Hematopoietic multipotent progenitor cell treated with erythropoietin and hydrocortisone succinate and interleukin-3 and kit ligand, for 17 days (in vitro differentiated cells): ENCODE data around the gene EXOSC9.

Source experiments
- DNase-seq: peaks from one replicate; pipeline ENCODE4 v3.0.0-alpha.2; 2015; ENCODE audit warnings: low spot score

Gene EXOSC9

DNA sequence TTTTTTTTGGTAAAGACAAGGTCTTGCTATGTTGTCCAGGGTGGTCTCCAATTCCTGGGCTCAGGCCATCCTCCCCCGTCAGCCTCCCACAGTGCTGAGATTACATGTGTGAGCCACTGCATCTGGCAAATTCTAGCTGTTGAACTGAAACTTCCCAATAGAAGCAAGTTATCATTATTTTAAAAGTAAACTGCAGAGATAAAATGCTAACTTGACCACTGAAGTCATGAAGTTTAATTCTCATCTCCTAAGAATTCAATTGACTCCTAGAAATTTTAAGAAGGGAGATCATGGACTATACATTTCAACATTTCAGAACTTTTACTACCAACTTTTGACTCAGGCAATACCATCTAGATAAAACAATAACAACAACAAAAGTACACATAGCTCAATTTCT, 11.7 kb upstream of the EXOSC9 start:
- no peak for DNase-seq

DNA sequence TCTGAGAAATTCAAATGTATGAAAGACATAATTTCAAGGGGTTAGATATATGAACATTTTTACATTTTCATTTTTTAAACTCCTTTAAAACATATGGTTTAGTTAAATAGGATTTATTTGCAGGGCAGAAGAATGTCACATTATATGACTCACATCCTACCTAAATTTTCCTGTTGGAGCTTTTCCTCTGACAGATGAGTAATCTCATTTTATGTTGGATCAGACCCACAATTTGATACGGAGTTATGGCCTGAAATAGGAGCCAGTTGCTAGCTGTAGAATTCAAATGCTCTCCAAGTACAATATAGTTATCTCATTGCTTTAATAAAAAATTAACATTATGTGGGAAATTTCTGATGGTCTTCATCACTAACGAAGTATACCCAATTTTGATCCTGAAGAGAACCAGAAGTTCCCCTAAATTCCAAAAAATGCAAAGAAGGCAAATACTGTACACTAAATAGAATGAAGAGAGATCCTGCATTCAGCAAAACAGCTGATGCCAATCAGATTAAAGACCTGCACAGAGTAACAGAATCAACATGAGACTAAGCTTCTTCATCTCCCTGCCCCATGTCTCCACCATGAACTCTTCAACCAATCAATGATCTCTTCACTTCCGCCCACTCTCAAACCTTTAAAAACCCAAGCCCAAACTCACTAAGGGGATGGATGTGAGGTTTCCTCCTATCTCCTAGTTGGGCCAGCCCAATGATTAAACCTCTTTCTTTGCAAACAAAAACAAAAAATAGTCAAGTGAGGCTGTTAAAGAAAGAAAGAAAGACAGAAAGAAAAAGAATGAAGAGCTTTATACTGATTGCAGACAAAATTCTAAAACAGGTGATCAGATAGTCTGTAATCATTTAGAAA, 10.9 kb upstream of the EXOSC9 start:
- DNase-seq = peak; percentile 36

DNA sequence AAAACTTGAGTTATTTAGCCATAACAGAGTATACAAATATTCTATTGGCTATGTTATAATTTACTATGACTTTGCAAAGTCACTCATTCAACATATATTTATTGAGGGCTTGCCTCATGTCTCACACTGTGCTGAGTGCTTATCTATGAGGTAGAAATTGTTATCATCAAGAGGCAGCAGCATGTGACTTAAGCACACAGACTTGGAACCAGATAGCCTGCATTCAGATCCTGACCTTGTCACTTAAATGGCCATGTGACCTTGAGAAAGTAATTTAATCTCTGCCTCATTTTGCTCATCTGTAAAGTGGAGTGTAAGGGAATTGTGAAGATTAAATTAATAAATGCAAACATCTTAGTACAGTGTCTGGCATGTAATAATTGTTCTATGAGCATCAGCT, 10.1 kb upstream of the EXOSC9 start:
- DNase-seq = peak; percentile 72

DNA sequence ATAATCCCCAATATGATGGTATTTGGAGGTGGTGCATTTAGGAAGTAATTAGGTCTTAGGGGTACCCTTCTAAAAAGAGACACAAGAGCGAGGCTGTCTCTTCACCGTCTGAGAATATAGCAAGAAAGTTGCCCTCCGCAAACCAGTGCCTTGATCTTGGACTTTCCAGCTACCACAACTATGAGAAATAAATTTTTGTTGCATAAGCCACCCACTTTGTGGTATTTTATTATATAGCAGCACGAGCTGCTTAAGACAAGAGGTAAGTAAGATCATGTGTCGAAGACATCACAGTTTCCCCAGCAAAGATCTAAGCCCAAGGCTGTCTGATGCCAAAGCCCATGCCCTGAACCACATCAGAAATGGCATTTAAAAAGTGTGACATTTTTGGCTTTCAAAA, 9.6 kb upstream of the EXOSC9 start:
- DNase-seq = no peak

DNA sequence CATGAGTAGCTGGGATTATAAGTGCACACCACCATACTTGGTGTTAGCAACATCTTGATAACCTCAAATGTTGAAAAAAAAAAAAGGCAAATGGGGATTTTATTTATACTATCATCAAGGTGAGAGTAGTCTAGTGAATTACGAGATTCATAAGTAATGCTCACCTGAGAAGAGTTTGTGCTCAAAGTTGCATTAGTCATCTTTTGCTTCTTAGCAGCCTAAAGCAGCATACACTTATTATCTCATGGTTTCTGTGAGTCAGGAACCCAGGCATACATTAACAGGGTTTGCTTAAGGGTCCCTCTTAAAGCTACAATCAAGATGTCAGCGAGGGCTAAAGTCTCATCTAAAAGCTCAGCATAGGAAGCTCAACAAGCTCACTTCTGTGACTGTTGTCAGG, 8.2 kb upstream of the EXOSC9 start:
- peak; percentile 26 for DNase-seq

DNA sequence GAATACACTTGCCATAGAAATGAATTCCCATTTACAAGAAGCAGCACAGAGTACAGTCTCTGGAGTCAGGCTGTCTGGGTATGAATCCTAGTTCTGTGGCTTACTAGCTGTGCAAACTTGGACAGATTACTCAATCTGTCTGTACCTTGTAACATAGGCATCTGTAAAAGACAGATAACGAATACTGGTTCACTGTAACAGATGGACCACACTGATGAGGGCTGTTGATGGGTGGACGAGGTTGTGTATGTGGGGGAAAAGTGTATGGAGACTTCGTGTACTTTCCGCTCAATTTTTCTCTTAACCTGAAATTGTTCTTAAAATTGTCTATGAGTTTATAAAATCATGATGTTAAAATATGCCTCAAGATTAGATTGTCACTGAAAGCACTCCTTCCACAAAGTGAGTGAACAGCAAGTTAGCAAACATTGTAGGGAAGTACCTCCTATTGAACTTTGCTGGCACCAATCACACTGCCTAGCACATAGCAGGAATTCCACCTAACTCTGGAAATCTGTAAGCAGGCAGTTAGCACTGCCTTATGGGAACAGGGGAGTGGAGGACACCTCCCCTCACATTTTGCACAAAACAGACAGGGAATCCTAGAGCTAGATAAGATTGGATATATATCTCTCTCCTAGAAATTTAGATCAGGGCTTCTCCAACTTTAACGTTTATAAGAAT, 6.5 kb upstream of the EXOSC9 start:
- peak; percentile 69 for DNase-seq

DNA sequence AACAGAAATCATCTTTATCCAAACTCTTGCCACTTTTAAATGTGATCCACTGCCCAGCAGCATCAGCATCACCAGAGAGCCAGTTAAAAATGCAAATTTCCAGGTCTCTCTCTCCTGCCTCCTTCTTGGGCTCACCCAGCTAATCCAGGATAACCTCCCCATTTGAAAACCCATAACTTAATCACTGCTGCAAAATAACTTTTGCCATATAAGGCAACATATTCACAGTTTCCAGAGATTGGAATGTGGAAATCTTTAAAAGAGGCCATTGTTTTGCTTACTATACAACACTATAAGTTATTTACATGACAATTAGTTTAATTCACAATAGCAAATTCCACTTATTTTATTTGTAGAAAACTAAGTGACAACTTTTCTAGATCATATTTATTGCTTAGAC, 4.8 kb upstream of the EXOSC9 start:
- DNase-seq = no peak

DNA sequence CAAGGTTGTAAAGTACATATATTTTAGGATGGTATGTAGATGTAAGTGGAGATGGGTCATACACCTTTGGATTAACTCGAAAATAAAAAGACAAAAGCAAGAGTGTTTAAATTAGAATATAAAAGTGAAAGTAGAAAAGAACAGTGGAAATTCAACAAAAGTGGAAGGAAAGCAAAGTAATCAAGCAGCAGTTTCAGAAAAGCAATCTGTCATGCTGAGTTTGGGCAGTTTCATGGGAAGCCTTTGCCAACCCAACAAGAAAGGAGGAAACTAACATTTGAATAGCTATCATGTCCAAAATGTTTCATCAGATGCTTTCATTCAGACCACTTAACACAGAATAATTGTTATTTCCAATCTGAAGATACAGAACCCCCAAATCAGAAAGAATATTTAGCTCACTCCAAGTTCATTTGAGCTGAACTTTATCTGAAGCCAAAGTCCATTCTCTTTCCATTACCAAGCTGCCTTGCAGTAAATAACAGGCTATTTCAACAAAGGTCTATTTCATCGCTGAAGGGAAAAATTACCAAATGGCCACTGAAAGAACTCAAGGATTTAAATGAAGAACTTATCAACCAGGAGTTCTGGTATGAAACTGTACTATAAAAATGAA, 1.8 kb upstream of the EXOSC9 start:
- no peak for DNase-seq

DNA sequence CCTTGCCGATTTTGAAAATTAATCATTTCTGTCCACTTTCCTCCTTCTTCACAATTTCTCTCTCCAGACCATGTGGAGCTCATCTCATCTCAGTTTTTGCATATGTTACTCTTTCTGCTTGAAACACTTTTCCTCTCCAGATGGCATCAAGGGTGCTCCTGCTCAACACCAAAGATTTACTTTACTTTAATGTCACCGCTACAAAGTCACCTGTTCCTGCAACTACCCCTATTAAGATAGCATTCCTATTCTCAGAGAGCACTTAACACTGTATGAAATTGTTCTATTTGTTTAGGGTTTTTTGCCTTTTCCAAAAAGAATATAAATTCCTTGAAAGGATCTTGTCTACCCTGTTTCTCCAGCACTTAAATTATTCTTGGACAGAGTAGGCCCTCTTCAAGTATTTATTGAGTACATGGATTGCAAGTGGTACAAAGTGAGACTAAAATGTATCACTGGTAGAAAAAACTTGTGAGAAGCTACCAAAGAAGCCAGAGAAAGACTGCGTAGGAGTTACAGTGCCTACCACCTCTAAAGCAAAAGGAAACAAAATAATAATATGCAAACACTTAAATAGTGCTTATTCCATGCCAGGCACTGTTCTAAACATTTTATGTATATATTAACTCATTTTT, 1.1 kb upstream of the EXOSC9 start:
- no peak for DNase-seq

DNA sequence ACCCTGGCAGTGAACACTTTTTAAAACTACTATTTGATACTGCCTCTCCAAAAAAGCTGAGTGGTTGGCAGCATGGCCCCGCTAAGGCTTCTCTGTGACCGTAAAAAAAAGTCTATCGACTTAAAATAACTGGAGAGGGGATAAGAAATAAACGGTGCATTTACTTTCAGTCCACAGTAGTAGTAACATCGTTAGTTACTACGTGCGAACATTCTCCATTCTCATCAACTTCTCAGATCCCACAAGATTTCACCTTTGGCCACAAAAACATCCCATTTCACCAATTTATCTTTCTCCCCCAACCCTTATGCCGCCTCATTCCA, 524 bp upstream of the EXOSC9 start:
- no peak for DNase-seq

DNA sequence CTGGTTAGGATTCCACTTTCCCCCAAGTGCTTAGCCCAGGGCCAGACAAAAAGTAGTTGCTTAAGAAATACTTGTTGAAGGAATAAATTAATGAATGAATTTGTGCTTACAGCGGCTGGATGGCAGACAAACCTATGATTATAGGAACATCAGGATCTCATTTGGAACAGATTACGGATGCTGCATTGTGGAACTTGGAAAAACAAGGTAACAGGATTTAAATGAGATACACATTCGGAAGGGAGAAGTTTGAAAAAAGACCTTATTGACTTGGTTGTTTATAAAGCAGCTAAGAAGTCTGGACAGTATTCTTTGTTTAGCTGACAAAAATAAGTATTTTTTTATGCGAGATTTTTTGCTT, 572 bp downstream of the EXOSC9 start:
- DNase-seq = no peak

DNA sequence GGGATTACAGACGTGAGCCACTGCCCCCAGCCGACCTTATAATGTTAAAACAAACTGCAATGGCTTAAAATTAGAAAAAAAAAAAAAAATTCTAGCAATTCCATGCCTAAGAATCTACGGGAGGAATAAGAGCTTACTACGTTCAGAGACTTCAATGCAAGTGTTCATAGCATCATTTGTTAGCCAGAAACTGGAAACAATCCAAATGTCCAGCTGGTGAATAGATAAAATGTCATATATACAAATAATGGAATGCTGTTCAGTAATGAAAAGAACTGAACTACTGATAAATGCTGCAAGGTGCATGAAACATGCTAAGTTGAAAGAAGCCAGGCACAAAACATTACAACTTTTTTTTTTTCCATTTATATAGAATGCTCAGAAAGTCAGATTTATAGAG, 5.3 kb downstream of the EXOSC9 start:
- no peak for DNase-seq

DNA sequence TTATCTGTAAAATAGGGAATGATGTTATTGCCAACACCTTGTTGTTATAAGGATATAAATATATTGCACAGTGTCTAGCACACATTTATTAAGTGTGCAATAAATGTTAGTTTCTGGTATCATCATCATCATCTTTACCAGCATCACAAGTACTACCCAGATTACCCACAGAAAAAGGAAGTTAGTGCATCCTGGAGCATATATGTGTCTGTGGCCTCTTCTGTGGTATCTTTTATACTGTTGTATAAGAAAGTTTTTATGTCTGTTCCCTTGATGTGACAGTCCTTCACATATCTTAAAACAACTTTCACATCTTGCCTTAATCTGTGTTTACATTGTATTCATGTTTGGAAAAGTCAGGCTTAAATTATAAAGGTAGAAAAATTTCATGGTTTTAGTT, 10.0 kb downstream of the EXOSC9 start:
- DNase-seq = no peak

DNA sequence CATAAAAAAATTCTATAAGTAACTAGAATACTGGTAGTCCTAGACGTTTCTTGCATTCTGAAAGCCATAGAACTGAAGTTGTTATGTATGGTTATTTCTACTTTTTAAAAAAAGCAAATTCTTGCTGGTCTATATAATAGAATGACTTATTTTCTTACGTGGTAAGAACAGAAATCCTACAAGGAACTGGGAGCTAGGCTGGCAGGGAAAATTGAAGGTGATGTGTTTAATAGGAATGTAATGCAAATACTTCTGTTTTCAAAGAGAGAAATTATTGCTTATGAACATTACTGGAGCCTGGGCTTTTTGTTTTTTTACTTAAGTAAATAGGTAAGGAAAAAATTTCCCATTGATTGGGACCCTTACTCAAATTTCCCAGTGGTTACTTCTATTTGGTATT, 13.6 kb downstream of the EXOSC9 start:
- no peak for DNase-seq

DNA sequence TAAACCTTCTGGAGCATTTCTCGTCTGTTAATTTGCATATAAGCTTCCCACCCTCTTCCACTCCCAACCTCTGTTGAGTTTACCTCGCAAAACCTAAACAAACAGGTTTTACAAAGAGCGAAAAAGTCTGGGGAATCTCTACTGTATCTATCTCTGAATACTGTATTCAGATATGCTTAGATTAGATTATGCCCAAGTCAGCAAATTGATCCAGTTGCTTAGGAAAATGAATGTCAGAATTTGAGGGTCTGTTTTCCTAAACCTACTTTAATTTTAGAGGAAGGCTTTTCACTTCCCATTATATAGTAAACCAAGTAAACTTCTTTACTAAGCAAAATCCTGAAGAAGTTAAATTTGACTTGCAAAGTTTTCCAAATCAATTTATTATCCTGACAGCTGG, 15.9 kb downstream of the EXOSC9 start:
- no peak for DNase-seq

DNA sequence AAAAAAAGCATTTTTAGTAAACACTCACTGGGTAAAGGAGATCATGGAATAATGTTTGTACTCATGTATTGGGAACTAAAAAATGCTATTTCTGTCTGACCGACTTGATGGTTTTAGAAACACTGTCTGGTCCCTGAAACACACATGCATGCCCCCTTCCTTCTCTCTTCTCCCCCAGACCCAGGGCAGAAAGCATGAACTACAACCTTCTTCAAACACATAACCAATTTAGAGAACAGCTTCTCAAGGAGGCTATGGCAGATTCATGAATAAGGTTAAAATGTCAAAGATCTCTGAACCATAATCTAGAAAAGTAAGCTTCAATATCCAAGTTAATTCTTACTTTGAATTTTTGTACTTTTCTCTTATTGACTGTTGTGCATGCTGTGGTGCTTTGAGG, 16.6 kb downstream of the EXOSC9 start:
- no peak for DNase-seq

DNA sequence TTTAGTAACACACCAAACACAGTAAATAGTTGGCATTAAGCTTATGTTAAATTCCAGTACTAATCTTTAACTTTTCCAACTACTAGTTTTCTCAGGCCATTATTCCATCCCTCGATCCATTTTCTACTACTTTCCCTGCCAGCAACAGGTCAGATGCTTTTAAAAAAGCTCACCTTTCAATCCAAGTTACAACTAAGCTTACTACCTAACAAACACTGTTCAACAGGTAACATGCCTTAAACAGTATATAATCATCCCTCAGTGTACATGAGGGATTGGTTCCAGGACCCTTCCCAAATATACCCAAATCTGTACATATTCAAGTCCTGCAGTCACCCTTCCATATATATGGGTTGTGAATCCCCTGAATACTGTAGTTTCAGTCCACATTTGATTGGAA, 17.1 kb downstream of the EXOSC9 start:
- no peak for DNase-seq

DNA sequence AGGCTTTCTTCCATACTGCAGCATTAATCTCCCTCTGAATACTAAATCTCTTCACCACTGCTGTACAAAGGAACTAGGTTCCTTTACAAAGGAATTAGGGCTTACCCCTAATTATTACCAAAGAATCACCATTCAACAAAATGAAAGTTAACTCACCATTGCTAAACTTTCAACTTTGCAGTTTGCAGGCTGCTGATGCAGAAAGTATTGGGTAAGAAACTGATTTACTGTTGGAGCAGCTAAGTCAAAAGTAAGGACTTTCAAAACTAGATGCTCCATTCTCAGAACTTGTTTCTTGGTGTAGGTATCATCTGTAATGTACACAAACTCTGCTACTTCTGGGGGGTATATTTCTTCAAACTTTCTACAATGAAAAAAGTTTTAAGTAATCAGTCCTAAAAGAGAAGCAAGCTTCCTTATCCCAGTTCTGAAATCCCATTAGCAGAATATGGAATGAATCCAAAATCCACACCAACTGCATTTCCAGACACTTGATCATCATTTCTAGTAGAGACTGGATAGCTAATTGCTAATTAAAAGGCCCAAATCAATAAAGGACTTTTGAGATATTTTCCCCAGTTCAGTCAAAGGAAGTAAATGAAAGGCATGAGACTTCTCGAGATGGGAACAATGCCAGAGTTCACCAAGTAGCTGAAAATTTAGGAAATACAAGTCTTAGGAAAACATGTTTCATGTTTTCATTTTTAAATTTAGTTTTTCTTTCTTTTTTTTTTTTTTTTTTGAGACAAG, 18.3 kb downstream of the EXOSC9 start:
- DNase-seq = no peak

DNA sequence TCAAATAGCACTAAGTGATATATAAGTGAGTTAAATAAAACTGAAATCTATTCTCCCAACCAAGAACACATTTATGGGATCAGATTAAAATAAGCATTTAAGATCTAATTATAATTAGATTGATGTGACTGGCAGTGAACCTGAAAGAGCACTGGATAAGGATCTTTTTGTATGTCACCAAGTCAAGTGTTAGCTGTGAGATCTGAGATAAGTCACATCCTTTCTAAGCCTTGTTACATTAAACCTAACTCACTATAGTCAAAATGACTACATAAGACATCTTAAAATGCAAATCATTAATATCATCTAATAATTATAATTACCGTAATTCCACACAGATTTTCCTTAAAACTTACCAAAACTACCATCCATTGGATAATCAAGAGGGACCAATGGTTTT, 20.9 kb downstream of the EXOSC9 start:
- DNase-seq = no peak

DNA sequence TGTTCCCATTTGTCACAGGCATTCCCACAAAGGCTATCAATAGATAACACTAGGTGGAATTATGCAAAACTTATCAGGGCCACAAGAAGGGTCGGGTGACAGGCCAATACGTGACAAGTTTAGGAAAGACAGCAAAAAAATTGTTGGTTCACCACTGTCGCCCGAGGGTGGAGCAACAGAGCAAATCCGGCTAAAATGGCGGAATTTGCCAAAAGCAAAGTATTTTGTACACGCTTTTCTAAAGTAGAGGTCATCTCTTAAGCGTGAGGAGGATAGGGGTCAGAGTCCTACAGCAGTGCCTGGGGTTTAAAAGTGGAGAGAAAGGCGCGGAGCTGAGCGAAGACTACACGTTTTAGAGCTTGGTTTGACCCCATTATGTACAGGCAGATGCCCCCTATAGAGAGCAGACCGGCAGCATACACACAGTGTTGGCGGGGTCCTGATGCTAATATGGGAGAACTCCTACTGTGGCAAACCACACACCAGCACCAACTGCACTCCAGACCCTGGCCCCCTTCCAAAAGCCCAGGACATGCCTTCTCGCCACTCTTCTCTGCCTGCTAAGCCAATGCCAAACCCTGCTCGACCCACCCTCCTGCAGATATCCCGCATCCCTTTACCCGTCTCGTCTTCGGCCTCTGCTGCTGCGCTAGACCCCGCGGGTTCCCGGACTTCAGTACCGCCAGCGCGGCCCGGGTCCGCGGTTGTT, 21.8 kb downstream of the EXOSC9 start:
- DNase-seq = peak; percentile 67

DNA sequence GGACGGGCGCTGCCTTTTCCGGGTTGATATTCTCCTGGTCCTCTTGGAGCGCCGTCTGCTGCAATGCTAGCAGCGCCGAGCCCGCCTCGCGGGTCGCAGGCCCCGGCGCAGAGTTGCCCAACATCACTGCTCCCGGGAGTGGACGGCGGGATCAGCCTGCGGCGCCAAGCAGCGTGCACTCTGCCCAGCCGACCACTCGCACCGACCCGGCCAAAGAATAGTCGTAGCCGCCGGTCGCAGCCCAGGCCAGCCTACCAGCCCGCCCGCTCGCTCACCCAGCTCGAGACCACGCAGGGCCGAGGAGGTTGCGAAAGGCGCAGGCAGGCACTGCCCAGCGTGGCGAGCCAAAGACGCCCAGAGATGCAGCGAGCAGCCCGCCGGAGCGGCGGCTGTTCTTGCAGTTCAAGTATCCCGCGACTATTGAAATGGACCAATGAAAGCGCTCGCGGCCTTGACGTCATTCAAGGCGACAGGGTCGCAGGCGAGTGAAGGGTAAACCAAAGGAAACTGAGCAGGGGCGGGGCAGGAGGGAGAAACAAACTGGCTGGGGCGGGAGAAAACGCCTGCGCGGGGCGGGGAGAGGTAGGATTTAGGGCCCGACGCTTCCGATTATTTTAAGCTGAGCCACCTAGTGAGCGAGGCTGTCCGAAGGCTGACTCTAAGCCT, 22.5 kb downstream of the EXOSC9 start, which contains the start of gene CCNA2:
CCNA2 (minus strand) TSS at position 379 of the 666 bp plus-strand sequence; CDS start at position 124, 255 bp downstream.
- DNase-seq = peak; percentile 95
